Activated T-cell treated with anti-CD3 and anti-CD28 coated beads, Interleukin-2, amount 50 U/mL, for 24 hours (primary cell): Measurements from ENCODE around the gene PLOD1.
"Not testable (repeated sequence)": the region's sequence is repeated elsewhere in the genome, so short reads cannot be mapped to it uniquely, and the experiment has no call there.

Source experiments
- DNase-seq: peaks from one replicate; pipeline ENCODE4 v3.0.0-alpha.2; 2020
- H3K27ac Mint-ChIP-seq: 2 replicates; pipeline ENCODE4 v1.8.0; 2020; ENCODE audit warnings: mild to moderate bottlenecking, mixed read lengths
- H3K27me3 Mint-ChIP-seq: 2 replicates; pipeline ENCODE4 v1.8.0; 2020; ENCODE audit warnings: mixed read lengths
- H3K36me3 Mint-ChIP-seq: 2 replicates; pipeline ENCODE4 v1.8.0; 2020; ENCODE audit warnings: low read depth, mixed read lengths
- H3K4me1 Mint-ChIP-seq: 2 replicates; pipeline ENCODE4 v1.8.0; 2020; ENCODE audit warnings: low read depth, mixed read lengths
- H3K4me3 Mint-ChIP-seq: 2 replicates; pipeline ENCODE4 v1.8.0; 2020; ENCODE audit warnings: mild to moderate bottlenecking, moderate library complexity, mixed read lengths
- H3K9me3 Mint-ChIP-seq: 2 replicates; pipeline ENCODE4 v1.8.0; 2020; ENCODE audit warnings: mixed read lengths

The PLOD1 gene

DNA sequence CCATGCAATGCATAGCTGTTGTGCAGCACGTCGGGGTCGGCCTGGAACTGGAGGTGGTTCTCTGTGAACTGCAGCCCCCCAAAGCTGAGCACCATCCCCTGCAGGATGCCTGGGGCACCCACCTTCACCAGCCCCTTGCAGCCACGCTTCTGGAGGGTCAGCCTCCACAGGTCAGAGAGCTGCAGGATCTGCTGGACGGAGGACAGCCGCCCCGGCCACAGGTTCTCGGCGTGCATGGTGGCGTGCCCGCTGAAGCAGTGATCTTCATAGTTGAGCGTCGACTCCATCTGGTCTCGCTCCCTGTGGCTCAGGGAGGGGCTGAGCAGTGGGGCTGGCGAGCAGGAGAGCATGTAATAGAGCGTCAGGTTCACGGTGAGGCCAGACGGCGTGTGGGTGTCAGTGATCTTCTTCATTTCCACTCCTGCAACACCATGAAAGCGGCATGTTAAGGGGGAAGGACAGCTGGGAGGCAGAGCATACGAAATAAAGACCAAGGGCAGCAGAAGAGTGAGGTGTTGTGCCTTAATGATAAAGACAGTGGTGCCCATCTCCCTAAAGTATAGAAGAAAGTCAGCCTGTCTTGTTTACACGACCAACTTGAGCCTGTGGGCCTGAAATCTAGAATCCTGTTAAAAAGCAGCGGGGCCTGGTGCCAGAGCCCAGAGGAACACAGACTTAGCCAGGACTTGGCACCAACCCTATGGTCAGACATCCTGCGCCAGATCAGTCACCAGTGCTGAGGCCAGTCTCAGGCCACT lies 11.3 kb upstream of the PLOD1 start:
- no peaks in the 10 kb centered on the region for H3K27me3 Mint-ChIP-seq
- no peaks in the 10 kb centered on the region for H3K9me3 Mint-ChIP-seq
- peak overlapping the region; percentile 47 for H3K27ac Mint-ChIP-seq
- peak overlapping the region; percentile 85 for H3K4me3 Mint-ChIP-seq
- peaks cover 43% of the 10 kb centered on the region for H3K4me1 Mint-ChIP-seq
- H3K36me3 Mint-ChIP-seq = peaks cover 64% of the 10 kb centered on the region
- DNase-seq = no peak

DNA sequence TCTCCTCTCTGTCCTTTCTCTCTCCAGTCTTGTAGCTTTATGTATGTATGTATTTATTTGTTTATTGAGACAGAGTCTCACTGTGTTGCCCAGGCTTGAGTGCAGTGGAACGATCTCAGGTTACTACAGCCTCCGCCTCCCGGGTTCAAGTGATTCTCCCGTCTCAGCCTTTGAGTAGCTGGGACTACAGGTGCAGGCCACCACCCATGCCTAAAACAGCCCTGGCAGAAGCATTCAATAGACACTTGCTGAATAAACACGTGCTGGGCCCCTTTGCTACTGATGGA lies 10.7 kb upstream of the PLOD1 start:
- Mint-ChIP-seq H3K9me3 (no peaks in the 10 kb centered on the region), H3K27me3 (no peaks in the 10 kb centered on the region), H3K36me3 (peaks cover 58% of the 10 kb centered on the region), H3K4me1 (peaks cover 43% of the 10 kb centered on the region), H3K4me3 (peak overlapping the region; percentile 85), H3K27ac (peak overlapping the region; percentile 47)
- no peak for DNase-seq

GRCh38 chr1:11924334-11925195 lies 10.0 kb upstream of the PLOD1 start:
- no peaks in the 10 kb centered on the region for H3K27me3 Mint-ChIP-seq
- H3K4me1 Mint-ChIP-seq = peaks cover 43% of the 10 kb centered on the region
- H3K4me3 Mint-ChIP-seq = peak overlapping the region; percentile 85
- H3K36me3 Mint-ChIP-seq = peaks cover 50% of the 10 kb centered on the region
- no peaks in the 10 kb centered on the region for H3K9me3 Mint-ChIP-seq
- peak; percentile 44 for DNase-seq
- H3K27ac Mint-ChIP-seq = peak overlapping the region; percentile 88

DNA sequence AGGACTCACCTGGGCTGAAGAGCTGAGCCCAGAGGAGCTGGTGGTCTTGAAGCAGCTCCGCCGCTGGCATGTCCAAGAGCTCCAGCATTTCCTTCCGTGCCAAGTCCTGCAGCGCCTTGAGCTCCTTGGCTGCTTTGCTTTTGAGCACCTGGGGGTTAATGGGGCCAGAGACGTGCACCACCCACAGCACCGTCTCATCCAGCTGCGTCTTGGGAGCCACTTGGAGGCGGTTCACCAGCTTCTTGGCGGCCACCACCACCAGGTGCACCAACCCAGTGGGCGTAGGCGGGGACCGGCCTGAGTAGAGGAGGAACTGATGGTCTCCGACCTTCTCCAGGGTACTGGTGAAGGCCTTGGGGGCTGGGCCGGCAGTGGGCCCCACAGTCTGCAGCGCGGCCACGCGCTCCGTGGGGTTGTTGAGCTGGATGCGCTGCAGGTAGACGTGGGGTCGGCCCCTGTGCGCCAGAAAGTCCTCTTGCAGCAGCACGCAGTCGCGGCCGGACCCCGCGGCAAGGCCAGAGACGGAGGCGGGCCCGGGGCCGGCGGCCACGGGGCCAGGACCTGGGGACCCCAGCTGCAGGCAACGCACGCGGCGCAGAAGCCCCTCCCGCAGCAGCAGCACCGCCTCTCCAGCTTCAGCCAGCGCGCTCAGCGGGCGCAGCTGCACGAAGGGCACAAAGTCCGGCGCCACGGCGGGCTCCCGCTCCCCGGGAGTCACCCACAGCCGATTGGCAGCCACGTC lies 9.2 kb upstream of the PLOD1 start:
- Mint-ChIP-seq H3K36me3 (peaks cover 42% of the 10 kb centered on the region), H3K27ac (peak overlapping the region; percentile 88), H3K4me1 (peaks cover 38% of the 10 kb centered on the region), H3K4me3 (peak overlapping the region; percentile 85)
- peak; percentile 43 for DNase-seq
- not testable (repeated sequence) for H3K27me3 Mint-ChIP-seq, H3K9me3 Mint-ChIP-seq

DNA sequence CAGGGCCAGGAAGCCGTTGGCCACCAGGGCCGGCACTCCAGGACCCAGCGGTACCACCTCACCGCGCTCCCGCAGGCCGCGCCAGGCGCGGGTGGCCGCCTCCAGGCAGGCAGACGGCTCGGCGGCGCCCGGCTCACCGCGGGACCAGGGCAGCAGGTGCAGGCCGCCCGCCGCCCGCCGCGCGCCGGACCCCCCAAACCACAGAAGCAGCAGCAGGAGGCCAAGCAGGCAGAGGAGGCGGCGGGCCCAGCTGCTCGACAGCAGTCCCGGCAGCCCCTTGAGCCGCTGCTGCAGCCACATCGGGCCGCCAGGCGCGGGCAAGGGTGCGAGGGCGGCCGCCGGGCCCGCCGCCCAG lies 8.6 kb upstream of the PLOD1 start:
- Mint-ChIP-seq H3K4me1 (peaks cover 34% of the 10 kb centered on the region), H3K4me3 (peak overlapping the region; percentile 25), H3K27ac (no peak overlapping the region), H3K27me3 (no peaks in the 10 kb centered on the region), H3K36me3 (peaks cover 37% of the 10 kb centered on the region), H3K9me3 (no peaks in the 10 kb centered on the region)
- DNase-seq = no peak

- Mint-ChIP-seq H3K27me3 (no peaks in the 10 kb centered on the region), H3K4me1 (peaks cover 26% of the 10 kb centered on the region), H3K36me3 (peaks cover 19% of the 10 kb centered on the region), H3K27ac (no peak overlapping the region), H3K4me3 (peak overlapping the region; percentile 38), H3K9me3 (no peaks in the 10 kb centered on the region)
- no peak for DNase-seq
Observed at GRCh38 chr1:11927866-11928592, 6.5 kb upstream of the PLOD1 start.

DNA sequence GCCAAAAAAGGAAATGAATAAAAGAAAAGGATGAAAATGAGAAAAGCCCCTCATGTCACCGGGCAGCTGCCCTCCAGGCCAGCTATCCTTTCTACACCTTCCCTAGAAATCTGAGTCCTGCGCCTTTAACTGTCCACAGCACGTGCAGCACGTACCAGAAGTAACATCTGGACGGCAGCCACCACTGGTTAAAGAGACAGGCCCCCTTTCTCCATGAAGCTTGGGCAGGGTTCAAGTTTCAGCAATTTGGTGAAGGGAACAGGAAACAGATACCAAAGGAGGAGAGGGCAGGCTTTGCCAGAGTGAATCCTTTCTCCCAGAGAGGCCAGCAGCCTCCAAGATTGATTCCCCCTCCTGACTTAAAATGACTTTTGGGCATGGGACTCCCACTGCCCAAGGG lies 4.7 kb upstream of the PLOD1 start:
- no peaks in the 10 kb centered on the region for H3K27me3 Mint-ChIP-seq
- peaks cover 14% of the 10 kb centered on the region for H3K4me1 Mint-ChIP-seq
- no peak overlapping the region for H3K4me3 Mint-ChIP-seq
- H3K9me3 Mint-ChIP-seq = no peaks in the 10 kb centered on the region
- H3K27ac Mint-ChIP-seq = no peak overlapping the region
- peaks cover 3% of the 10 kb centered on the region for H3K36me3 Mint-ChIP-seq
- no peak for DNase-seq

DNA sequence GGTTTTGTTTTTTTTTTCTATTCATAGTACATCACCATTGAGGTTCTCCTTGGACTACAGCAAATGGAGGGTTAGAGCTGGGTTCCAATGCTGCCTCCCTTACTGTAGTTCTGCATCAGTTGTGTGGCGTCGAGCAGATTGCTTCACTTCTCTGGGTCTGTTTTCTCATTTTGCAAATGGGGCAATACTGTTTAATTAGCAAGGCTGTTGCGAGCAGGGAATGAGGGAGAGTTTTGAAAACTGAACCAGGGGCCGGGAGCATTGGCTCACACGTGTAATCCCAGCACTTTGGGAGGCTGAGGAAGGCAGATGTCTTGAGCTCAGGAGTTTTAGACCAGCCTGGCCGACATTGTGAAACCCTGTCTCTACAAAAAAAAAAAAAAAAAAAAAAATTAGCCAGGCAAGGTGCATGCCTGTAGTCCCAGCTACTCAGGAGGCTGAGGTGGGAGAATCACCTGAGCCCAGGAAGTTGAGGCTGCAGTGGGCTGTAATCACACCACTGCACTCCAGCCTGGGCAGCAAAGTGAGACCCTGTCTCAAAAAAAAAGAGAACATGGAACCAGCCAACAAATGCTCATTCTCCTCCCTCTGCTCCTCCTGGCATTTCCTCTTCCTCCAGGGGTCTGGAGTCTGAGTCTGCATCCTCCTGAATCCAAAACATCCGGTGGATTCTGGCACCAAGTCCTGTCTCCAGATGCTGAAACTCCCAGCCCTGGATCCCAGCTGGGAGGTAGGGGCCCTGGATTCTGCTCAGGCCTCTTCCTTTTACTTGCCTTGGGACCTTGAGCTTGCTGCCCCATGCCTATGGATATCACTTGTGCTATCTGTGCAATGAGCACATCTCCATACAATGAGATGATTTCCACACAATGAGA lies 3.7 kb upstream of the PLOD1 start:
- no peaks in the 10 kb centered on the region for H3K9me3 Mint-ChIP-seq
- no peaks in the 10 kb centered on the region for H3K27me3 Mint-ChIP-seq
- no peak for DNase-seq
- peaks cover 14% of the 10 kb centered on the region for H3K4me1 Mint-ChIP-seq
- H3K36me3 Mint-ChIP-seq = peaks cover 3% of the 10 kb centered on the region
- H3K4me3 Mint-ChIP-seq = no peak overlapping the region
- H3K27ac Mint-ChIP-seq = no peak overlapping the region

- peaks cover 3% of the 10 kb centered on the region for H3K36me3 Mint-ChIP-seq
- no peaks in the 10 kb centered on the region for H3K27me3 Mint-ChIP-seq
- peaks cover 9% of the 10 kb centered on the region for H3K4me1 Mint-ChIP-seq
- no peak overlapping the region for H3K4me3 Mint-ChIP-seq
- H3K9me3 Mint-ChIP-seq = no peaks in the 10 kb centered on the region
- H3K27ac Mint-ChIP-seq = no peak overlapping the region
- DNase-seq = no peak
Observed at GRCh38 chr1:11931845-11932244, 2.7 kb upstream of the PLOD1 start.

GRCh38 chr1:11935057-11935412 lies 518 bp downstream of the PLOD1 start:
- no peaks in the 10 kb centered on the region for H3K27me3 Mint-ChIP-seq
- peaks cover 9% of the 10 kb centered on the region for H3K4me1 Mint-ChIP-seq
- no peaks in the 10 kb centered on the region for H3K9me3 Mint-ChIP-seq
- peaks cover 11% of the 10 kb centered on the region for H3K36me3 Mint-ChIP-seq
- DNase-seq = no peak
- peak overlapping the region; percentile 82 for H3K4me3 Mint-ChIP-seq
- H3K27ac Mint-ChIP-seq = no peak overlapping the region

- H3K27me3 Mint-ChIP-seq, H3K9me3 Mint-ChIP-seq, DNase-seq, H3K4me1 Mint-ChIP-seq, H3K27ac Mint-ChIP-seq: not testable (repeated sequence)
- peak overlapping the region; percentile 36 for H3K4me3 Mint-ChIP-seq
- H3K36me3 Mint-ChIP-seq = peaks cover 11% of the 10 kb centered on the region
Observed at GRCh38 chr1:11935733-11936132, 1.2 kb downstream of the PLOD1 start.

DNA sequence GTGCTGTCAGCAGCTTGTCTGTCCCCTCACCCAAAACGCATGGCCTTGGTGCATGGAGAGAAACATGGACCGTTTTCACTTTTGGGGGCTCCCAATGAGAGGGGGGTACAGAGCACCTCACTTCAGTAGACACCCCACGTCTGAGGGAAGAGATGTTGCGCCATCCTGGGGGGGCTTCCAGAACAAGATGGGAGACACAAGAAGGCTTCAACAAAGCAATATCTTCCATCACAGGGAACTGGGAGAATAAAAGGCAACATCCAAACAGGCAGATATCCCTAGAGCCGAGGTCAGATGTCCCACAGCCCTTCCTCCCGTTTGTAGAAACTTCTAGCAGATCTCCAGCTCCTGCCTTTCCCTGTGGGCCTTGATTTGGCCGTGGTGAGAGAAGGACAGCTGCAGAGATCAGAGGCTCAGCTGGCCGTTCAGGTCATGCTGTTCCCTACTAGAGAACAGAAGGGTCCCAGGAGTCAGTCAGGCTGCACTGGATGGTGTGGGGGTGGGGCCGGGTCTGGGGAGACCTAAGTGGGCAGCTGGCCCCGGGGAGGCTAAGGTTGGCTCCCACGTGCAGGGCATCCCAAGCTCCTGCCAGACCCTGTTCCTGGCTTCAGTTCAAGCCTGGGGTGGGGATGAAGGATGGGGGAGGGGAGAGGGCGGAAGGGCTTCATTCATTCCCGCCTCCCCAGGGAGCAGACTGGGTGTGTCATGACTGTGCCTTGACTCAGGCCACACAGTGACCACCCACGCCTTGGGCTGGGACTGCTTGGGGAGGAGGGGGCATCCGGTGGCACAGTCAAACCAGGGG lies 4.4 kb downstream of the PLOD1 start:
- H3K4me3 Mint-ChIP-seq = no peak overlapping the region
- no peak overlapping the region for H3K27ac Mint-ChIP-seq
- H3K27me3 Mint-ChIP-seq = no peaks in the 10 kb centered on the region
- peaks cover 12% of the 10 kb centered on the region for H3K36me3 Mint-ChIP-seq
- no peaks in the 10 kb centered on the region for H3K9me3 Mint-ChIP-seq
- H3K4me1 Mint-ChIP-seq = peaks cover 9% of the 10 kb centered on the region
- DNase-seq = no peak

DNA sequence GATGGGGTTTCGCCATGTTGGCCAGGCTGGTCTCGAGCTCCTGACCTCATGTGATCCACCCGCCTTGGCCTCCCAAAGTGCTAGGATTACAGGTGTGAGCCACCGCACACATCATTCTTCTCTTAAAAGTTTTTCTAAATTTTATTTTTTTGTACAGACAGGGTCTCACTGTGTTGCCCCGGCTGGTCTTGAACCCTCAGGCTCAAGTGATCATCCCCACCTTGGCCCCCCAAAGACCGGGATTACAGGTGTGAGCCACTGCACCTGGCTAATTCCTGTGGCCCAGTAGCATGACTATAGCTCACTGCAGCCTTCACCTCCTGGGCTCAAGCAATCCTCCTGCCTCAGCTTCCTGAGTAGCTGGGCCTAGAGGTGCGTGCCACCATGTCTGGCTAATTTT lies 5.3 kb downstream of the PLOD1 start:
- not testable (repeated sequence) for H3K27me3 Mint-ChIP-seq, H3K27ac Mint-ChIP-seq, H3K4me3 Mint-ChIP-seq, H3K9me3 Mint-ChIP-seq, H3K4me1 Mint-ChIP-seq, DNase-seq
- peaks cover 13% of the 10 kb centered on the region for H3K36me3 Mint-ChIP-seq
